Activated CD8-positive, alpha-beta memory T cell treated with anti-CD3 and anti-CD28 coated beads, Interleukin-2, amount 50 U/mL, for 24 hours (primary cell): Measurements from ENCODE around the gene ARHGAP44.

Source experiments
- DNase-seq: peaks from one replicate; pipeline ENCODE4 v3.0.0-alpha.2; 2020; ENCODE audit errors: extremely low read depth

The ARHGAP44 gene

DNA sequence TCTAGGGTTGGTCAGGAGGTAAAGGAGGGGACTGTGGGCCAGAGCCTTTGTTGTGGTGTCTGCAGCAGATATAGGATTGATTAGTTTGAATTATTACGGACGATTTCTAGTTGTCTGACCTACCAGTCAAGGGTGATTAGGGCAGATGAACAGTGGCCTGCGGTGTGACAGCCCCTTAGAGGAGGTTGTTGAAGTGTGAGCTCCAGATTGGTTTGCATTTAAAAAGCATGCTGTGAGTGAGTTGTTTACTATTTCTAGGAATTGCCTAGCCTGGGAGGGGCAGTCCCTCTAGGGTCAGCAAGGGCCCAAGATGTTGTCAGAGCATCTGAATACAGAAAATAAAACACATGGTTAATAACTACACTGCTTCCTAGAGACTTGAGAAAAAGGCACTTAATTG, 108.8 kb downstream of the ARHGAP44 start:
- no peak for DNase-seq

DNA sequence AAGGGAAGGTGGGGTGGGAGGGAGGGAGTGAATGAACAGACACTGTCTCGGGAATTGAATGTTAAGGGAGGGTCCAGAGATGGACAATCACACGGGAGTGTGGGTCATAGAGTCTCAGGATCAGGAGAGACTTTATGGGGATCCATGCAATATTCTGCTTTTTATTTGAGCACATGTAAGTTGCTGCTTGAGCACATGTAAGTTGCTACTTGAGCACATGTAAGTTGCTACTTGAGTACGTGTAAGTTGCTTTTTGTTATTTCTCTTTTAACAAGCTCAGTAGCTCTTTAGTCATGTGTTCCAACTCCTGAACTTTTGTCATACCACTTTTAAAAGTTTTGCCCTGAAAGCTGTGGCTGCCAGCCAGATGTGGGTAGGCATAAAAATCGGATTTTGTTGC, 110.3 kb downstream of the ARHGAP44 start:
- DNase-seq, result no peak

DNA sequence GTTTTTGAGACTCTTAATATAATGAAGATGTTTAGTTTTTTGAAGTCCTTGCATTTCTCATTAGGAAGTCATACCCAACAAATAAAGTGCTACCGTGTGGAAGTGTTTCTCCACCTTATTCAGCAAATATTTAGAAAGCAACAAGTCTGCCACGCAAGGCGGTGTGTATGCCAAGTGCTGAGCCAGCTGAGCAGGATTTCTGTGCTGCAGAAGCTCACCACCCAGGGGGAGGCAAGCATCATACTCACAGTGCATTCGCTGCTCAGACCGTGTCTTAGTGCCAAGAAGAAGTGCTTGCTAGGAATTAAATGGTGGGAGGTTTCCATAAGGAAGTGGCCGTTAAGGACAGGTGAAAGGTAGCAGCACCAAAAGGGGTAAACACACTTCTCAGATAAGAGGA, 111.2 kb downstream of the ARHGAP44 start:
- no peak for DNase-seq

DNA sequence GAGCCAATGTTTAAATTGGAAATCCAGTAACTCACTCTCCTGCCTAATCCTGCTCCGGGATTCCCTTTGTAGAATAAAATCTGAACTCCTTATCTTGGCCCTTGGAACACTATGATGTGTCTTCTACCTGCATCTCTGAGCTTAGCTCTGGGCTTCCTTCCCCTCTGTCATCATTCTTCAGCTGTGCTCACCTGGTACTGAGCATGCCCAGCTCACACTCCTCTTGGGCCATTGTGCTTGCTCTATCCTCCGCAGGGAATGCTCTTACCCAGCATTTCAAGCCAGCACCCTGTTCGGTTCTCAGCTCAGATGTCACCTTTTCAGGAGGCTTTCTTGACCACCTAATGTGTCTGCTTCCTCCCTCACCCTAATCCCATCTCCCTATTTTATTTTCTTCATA, 112.7 kb downstream of the ARHGAP44 start:
- DNase-seq, result no peak

DNA sequence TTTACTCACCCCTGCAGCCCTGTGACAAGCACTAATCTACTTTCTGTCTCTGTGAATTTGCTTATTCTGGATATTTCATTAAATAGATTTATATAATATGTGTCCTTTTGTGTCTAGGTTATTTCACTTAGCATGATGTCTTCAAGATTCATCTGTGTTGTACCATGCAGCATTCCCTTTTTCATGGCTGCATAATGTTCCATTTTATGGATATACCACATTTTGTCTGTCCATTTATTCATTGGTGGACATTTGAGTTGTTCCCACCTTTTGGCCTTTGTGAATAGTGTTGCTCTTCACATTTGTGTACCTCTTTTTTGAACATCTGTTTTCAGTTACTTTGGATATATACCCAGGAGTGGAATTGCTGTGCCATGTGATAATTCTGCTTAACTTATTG, 118.2 kb downstream of the ARHGAP44 start:
- DNase-seq, result no peak

DNA sequence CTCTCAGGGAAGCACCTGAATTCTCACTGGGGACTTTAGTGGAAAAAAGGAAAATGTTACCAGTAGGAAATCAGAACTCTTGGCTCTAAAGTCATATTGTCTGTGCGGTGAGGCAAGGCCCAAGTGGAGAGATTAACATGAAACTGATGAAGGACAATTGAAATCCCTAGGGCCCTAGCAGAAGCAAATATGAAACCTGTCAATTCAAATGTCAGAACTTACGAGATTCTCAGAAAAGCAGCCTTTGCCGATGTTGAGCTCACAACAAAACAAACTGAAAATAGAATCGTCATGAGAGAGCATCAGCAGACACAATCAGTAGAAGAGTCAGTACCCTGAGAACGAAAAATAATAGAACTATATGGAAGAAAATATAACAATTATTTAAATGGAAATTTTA, 119.7 kb downstream of the ARHGAP44 start:
- DNase-seq, result no peak

DNA sequence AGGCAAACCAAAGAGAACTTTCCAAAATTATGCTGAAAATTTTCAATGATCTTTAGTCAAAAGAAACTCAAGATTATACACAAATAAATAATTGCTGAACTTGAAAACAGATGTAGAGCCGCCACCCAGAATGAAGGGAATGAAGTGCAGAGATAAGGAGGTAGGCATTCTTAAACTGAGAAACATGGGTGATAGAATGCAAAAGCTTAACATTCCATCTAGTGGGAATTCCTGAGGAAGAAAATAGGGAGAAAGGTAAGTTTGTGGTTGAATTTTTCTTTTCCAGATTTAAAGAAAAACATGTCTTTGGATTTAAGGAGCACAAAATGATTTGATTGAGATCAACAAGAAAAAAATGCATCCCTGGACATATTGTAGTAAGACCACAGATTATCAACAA, 120.2 kb downstream of the ARHGAP44 start:
- DNase-seq, result no peak

DNA sequence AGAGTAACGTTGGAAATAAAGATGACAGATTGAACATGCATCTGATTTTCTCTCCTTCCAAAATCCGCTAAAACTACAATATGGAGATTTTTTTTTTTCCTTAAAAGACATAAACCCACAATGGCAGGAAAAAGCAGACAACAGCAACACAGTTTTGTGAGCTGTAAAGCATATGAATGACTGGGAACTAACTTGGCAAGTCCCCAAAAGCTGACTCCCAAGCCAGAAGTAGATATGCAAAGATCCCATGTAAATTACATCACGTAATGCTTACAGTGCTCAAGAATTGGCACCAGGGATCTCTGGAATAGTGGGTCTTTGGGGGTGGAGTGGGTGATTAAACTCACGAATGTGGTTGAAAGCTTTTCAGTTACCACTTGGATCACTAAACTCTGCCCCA, 121.9 kb downstream of the ARHGAP44 start:
- DNase-seq, result no peak

DNA sequence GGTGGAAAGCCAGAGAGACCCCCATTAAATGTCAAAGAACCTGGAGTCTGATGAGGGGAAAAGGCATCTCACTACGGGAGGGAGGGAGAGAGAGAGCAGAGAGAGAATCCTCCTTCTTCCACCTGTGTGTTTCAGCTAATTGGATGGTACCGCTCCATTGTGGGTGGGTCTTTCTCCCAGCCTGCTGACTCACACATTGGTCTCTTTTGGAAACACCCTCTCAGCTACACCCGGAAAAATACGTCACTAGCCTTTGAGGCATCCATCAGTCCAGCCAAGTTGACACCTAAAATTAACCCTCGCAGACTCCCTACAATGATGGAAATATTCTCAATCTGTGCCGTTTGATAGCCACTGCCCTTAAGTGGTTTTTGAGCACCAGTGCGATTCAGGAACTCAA, 128.1 kb downstream of the ARHGAP44 start:
- no peak for DNase-seq

DNA sequence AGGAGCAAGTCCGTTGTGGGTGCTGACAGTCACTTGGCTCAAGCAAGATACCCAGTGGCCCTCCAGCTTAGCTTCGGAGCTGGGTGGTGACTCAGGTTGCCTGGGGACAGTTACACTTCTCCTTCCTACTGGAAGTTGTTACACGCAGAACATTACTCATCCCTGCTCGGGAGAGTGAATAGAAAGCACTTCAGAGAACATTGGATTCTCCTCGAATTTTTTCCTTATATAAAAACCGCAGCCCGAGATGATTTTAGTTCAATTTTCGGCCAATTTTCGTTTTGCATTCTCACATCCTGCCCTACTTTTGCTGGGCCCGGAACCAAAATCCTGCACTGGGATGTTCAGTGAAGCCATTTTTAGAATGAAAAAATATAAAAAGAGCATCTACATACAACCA, 128.8 kb downstream of the ARHGAP44 start:
- DNase-seq, result no peak

DNA sequence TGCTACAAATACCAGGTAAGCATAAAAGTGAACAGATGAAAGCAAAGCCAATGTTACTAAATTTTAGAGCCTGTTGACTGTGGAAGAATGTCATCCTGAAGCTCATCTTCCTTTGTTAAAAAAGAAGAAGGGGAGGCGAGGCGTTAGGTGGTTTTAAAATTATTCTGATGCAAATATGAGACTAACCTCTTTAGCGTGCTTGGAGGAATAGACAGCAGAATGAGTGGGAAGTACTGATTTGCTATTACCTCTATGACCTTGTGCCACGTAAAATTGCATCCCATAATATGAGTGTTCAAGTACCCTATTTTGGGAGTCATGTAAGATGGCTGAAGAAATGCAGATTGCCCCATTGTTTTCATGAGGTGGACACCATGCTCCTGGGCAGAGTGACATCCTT, 132.8 kb downstream of the ARHGAP44 start:
- DNase-seq, result no peak

DNA sequence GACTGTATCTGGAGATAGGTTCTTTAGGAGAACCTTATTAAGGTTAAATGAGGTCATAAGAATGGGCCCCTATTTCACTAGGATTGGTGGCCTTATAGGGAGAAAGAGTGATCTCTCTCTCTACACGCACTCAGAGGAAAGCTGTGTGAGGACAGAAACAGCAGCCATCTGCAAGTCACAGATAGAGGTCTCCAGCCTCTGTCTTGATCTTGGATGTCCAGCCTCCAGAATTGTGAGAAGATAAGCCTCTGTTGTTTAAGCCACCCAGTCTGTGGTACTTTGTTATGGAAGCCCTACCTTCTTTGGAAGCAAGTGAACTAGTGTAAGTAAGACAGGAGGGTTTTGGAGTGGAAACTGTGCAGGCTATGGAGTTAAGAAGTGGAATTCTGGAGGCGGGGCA, 135.3 kb downstream of the ARHGAP44 start:
- no peak for DNase-seq

DNA sequence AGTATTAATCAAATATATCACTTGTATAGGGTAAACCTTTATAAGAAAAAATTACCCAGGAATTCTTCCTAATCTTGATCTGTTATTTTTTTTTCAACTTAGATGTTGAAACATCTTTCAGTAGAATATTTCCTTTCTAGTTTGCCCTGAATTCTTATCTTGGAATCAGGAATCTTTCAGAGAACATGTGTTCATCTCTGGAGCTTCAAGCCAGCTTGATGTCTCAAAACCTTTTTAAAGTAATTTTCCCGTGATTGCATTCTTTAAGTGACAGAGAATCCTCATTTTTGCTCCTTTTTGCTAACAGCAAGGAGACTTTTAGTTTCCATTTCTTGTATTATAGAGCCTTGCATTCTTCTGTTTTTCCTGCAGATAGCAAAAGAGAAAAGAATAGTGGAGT, 137.7 kb downstream of the ARHGAP44 start:
- no peak for DNase-seq

DNA sequence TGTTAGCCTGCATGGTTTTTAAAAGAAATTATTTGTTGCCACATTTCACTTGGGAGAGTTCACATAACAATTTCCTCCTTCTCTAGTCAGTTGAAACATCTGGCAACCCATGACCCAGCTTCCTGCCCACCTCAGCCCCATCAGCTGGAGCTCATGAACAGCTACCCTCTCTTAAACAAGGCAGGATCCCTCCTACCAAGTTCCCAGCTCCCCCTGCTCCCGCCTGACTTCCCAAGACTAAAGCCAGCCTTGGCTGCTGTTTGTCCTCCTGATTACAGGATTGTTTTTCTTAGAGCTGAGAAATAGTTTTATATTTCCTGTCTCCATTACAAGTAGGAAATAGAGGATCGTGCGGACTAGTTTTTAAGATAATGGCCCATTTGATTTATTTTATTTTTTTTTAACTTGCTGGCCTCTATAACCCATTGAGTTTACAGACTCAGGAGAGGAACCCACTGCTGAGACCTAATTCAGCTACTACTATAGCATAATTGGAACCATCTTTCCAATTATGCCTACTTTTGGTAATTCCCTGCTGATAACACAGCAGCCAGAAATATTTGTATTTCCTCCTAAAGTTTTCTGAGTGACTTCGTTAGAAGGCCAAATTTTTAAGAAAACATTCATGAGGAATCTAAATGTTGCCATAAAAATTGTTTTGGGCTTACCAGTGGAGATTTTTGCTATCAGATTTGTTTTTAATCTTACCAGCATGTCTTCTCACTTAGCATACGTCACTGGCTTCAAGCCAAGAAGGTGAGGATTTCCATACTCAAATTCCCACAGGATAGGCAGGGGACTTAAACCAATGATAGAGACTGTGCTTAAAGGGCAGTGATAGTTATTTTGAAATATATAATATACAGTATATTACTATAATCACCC, 138.5 kb downstream of the ARHGAP44 start:
- no peak for DNase-seq

DNA sequence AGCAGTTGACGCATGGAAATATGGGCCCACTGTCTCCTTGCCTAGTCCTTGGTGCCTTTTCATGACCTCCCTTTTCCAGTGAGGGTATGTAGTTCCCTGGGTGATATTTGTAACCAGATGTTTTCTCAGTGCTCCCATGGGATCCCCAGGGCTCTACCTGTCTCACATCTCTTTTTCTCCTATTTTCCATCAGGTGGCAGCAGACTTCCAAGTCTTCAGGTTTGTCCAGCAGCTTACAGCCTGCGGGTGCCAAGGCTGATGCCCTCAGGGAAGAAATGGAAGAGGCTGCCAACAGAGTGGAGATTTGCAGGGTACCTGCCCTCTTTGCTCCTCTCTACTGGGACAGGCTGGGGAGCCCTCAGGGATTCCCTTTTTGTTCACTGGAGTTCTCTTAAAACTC, 139.4 kb downstream of the ARHGAP44 start:
- DNase-seq, result no peak

DNA sequence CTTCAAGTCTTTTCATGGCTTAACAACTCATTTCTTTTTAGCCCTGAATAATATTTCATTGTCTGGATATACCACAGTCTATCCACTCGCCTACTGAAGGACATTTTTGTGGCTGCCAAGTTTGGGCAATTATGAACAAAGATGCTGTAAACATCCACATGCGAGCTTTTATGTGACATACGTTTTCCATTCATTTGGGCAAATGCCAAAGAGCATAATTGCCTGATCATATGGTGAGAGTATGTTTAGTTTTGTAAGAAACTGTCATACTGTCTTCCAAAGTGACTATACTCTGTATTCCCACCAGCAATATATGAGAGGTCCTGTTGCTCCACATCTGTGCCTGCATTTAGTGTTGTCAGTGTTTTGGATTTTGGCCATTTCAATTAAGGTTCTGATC, 147.2 kb downstream of the ARHGAP44 start:
- DNase-seq, result no peak

DNA sequence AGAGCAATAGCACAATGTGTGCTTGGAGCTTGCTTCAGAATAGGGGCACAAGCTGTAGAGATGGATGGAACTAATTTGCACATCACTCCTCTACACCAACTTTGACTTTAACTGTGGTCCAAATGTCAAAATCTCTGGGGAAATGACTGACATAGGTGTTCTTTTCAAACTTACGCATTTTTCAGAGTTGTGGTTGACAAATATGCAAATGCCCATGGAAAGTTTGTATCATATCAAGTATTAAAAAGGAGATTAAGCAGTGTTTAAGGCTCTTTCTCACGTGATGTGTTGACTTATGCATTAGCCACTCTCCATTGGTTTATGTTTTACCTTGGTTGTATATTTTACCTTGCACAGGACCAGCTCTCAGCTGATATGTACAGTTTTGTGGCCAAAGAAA, 151.4 kb downstream of the ARHGAP44 start:
- DNase-seq, result no peak

DNA sequence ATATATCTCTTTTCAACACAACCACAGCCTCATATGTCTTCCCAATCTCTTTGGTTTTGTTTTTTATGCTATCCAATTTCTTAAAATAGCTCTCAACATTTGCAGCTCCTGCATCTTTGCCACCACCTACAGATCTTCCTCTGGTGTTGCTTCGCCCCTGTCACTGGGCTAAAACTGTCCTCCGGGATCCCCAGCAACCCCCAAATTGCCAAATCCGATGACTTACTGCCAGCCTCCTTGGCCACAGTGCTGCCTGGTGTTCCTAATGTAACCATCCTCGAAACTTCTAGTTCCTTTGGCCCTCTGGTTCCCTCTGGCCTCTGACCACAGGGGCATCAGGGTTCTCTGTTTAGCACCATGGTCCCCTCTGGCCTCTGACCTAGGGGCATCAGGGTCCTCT, 157.7 kb downstream of the ARHGAP44 start:
- DNase-seq, result no peak

DNA sequence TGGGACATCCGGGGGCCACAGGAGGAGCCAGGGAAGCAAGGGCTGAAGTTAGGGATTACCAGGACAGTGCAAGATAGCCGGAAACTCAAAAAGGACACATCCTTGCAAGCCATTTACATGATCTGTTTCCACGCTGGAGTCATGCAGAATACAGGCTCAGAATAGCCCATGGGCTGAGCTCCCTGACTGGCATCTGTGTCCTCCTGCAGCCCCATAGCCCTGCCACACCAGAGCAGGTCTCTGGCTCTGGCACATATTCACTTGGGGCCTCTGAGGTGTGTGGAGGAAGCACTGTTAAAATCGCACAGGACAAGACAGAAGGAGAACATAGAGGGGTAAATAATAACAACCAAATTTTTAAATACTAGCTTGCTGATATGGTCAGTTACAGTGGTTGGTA, 162.7 kb downstream of the ARHGAP44 start:
- DNase-seq, result no peak

DNA sequence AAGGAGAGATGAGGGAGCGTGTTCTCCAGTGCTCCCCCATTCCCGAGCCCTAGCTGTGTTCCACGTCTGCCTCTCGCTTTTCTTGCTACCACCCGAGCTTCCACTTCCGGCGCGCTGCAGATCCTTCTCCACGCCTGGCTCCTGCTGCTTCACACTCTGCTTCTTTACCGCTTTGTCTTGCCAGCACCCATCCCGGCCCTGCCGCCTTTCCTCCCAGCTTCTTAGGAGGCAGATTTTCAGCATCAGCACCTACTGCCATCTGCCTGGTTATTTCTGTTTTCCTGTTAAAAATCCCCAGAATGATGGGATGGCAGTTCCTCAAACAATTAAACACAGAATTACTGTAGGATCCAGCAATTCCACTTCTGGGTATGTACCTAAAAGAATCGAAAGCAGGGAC, 163.9 kb downstream of the ARHGAP44 start:
- no peak for DNase-seq

DNA sequence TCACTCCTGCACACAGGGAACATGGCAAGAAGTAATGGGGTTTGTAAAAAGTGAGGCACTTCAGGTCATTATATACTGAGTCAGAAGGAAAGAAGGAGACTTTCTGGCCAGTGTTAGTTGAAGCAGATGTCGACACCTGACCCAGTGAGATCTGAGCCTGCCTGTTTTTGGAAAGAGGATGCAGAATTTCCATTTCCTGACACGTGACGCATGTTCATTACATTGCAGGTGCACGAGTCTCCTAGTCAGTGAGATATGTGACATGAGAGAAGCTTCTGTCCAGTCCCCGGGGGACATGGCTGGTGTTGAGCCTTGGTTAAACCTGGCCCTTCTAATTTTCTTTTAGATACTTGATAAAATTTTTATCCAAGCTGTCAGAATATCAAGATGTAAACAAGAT, 166.2 kb downstream of the ARHGAP44 start:
- DNase-seq, result no peak

DNA sequence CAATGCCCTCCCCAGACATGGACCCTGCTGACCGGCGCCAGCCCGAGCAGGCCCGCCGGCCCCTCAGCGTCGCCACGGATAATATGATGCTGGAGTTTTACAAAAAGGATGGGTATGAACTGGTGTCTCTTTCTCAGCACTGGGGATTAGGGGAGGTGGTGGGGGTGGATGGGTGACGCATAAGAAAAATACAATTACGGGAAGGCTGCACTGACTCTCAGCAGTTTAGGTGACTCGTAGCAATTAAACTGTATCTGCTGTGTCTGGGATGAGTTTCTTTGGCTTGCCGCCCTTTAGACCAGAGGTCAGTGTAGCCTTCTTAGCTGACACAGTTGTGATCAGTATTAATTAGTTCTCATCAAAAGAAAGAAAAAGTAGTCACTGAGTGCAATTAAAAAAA, 169.5 kb downstream of the ARHGAP44 start:
- no peak for DNase-seq

DNA sequence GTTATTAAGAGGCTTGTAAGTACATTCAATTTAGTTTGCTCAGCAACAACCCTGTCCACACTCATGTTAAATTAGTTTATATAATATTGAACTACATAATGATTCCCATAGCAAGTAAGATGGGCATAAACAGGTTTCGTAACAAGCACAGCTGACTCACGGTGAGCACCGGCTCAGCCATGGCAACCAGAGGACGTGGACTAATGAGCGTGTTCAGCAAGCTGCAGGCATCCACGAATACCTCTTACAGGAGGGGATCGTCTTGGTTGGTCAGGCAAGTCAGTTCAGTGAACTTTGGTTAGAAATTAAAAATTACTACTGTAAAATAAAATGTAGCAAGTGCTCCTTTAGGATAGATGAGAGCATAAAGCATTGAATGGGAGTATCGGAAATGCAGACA, 170.1 kb downstream of the ARHGAP44 start:
- no peak for DNase-seq

DNA sequence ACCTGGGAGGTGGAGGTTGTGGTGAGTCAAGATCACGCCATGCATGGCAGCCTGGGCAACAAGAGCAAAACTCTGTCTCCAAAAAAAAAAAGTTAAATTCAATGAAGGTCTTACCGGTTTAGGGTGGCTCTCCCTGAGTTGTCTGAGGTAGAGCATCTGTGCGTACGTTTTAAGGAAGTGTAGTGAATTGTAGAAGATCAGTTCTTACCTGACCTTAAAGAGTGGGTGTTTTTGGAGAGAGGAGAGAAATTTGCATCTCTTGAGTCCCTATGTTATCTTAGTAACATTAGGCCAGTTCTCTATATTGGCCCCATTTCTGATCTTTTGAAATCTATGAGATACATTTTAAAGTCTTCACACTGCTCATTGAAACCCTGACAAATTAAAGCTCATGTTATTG, 172.4 kb downstream of the ARHGAP44 start:
- no peak for DNase-seq
